OCI-LY1 (cell line): ENCODE data around the gene SLC26A9.

Experiments used
- EZH2 ChIP-seq: fragments of 200-600 bp; sonication (generic), shearing (Covaris generic); IDR thresholded peaks from 2 replicates; pipeline ENCODE4 v1.8.0; 2017; ENCODE audit warnings: borderline replicate concordance, mixed run types, mild to moderate bottlenecking, antibody characterized with exemption, low read length, moderate library complexity, mixed read lengths
- TF ChIP-seq, protein P1 (sequence below): fragments of 200-600 bp; sonication (generic), shearing (Covaris generic); IDR thresholded peaks from 2 replicates; pipeline ENCODE4 v1.5.1; 2017; ENCODE audit warnings: mild to moderate bottlenecking, antibody characterized with exemption, low read length, moderate library complexity, mixed read lengths

DNA sequence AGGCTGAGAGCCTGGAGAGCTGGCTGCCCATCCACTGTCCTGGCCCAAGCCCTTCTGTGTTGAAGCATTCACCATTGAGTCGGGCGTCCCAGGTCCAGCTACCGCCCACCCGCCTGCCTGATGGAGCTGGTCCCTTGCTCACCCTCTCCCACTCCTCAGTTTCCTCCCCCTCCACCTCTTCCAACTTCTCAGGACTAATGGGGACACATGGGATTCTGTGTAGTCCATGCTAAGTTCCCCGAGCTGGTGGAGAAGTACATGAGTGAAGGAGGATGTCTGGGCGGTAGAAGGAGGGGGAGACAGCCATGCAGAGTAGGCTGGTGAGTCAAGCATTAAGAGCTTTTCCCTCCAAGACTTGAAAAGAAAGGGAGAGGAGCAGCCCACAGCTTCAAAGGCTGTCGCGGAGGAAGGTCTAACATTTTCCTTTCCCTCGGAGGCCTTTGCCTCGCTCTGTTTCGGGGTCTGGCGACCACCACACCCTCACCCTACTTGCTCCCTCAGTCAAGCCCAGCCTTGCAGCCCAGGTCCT is 561 bp downstream of the SLC26A9 start:
- TF ChIP-seq EZH2 = no peak
- TF ChIP-seq, protein P1, sequence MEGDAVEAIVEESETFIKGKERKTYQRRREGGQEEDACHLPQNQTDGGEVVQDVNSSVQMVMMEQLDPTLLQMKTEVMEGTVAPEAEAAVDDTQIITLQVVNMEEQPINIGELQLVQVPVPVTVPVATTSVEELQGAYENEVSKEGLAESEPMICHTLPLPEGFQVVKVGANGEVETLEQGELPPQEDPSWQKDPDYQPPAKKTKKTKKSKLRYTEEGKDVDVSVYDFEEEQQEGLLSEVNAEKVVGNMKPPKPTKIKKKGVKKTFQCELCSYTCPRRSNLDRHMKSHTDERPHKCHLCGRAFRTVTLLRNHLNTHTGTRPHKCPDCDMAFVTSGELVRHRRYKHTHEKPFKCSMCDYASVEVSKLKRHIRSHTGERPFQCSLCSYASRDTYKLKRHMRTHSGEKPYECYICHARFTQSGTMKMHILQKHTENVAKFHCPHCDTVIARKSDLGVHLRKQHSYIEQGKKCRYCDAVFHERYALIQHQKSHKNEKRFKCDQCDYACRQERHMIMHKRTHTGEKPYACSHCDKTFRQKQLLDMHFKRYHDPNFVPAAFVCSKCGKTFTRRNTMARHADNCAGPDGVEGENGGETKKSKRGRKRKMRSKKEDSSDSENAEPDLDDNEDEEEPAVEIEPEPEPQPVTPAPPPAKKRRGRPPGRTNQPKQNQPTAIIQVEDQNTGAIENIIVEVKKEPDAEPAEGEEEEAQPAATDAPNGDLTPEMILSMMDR = no peak
